GM19397 (cell line): Measurements from ENCODE around the gene CRIP2.

Experiments used
- ATAC-seq: cut with Tn5 transposase; IDR thresholded peaks from one replicate; pipeline ENCODE4 v1.9.1; 2021; ENCODE audit warnings: mild to moderate bottlenecking, moderate library complexity; ENCODE audit not compliant: unreplicated experiment

Gene CRIP2

GRCh38 chr14:105497671-105498429, 23.2 kb downstream of the CRIP2 start:
- ATAC-seq = no peak

- ATAC-seq = no peak
Observed at GRCh38 chr14:105498430-105499255, 24.0 kb downstream of the CRIP2 start.

- ATAC-seq = no peak
Observed at GRCh38 chr14:105499256-105500035, 24.8 kb downstream of the CRIP2 start.

GRCh38 chr14:105500036-105500725, 25.6 kb downstream of the CRIP2 start:
- ATAC-seq = no peak

- no peak for ATAC-seq
Observed at GRCh38 chr14:105500726-105501101, 26.1 kb downstream of the CRIP2 start.

- no peak for ATAC-seq
Observed at GRCh38 chr14:105501504-105502291, 27.1 kb downstream of the CRIP2 start.

- ATAC-seq = no peak
Observed at GRCh38 chr14:105502446-105503295, 28.1 kb downstream of the CRIP2 start.

- no peak for ATAC-seq
Observed at GRCh38 chr14:105503296-105503640, 28.6 kb downstream of the CRIP2 start.

- ATAC-seq = no peak
Observed at GRCh38 chr14:105503935-105504692, 29.5 kb downstream of the CRIP2 start.

- ATAC-seq = no peak
Observed at GRCh38 chr14:105505101-105505500, 30.5 kb downstream of the CRIP2 start.

GRCh38 chr14:105507247-105507646, 32.6 kb downstream of the CRIP2 start:
- ATAC-seq = no peak

GRCh38 chr14:105508069-105508468, 33.4 kb downstream of the CRIP2 start:
- ATAC-seq = no peak

- ATAC-seq = no peak
Observed at GRCh38 chr14:105508601-105509000, 34.0 kb downstream of the CRIP2 start.

GRCh38 chr14:105517096-105517495, 42.5 kb downstream of the CRIP2 start:
- ATAC-seq = no peak

GRCh38 chr14:105519946-105520698, 45.5 kb downstream of the CRIP2 start:
- no peak for ATAC-seq

GRCh38 chr14:105525326-105525725, 50.7 kb downstream of the CRIP2 start:
- no peak for ATAC-seq

- no peak for ATAC-seq
Observed at GRCh38 chr14:105525861-105526775, 51.5 kb downstream of the CRIP2 start, which contains the start of gene TMEM121. Gene TMEM121, plus strand, starts transcription at chr14:105526583. Its CDS starts 2,252 bp downstream, at chr14:105528835.
